HepG2 (cell line): ENCODE data around the gene SFXN2. TPM values are rescaled to one million over a fixed set of nuclear protein-coding genes. Genes with fewer than 3 reads are reported as not detected.

ENCODE experiments used
- ASH2L ChIP-seq: fragments of 300-600, 200-600 bp; sonication (generic); IDR thresholded peaks from 2 replicates; pipeline ENCODE4 v1.7.0; 2017; ENCODE audit warnings: low read depth, mild to moderate bottlenecking, moderate library complexity, mixed read lengths, low read length; ENCODE audit not compliant: insufficient read length
- ERF ChIP-seq: IDR thresholded peaks from 2 replicates; pipeline ENCODE4 v1.6.1; 2018; ENCODE audit warnings: missing biosample characterization, missing genetic modification reagents
- HNF4G ChIP-seq, 2 experiments: sonication (generic) in 1 of 2; formaldehyde crosslinking in 1 of 2; IDR thresholded peaks; 2 replicates each; pipeline versions ENCODE4 v1.4.0 to v1.6.1; 2011 to 2020; ENCODE audit warnings: borderline replicate concordance in 2 of 2, low read depth in 2 of 2, mild to moderate bottlenecking in 2 of 2, low read length in 1 of 2, missing genetic modification reagents in 1 of 2, moderate library complexity in 1 of 2
- KAT8 ChIP-seq: IDR thresholded peaks from 2 replicates; pipeline ENCODE4 v1.6.1; 2016; ENCODE audit warnings: missing genetic modification reagents, missing compliant biosample characterization
- NFKB2 ChIP-seq: sonication (generic); formaldehyde crosslinking; IDR thresholded peaks from 2 replicates; pipeline ENCODE4 v1.4.0; 2020; ENCODE audit warnings: missing genetic modification reagents, borderline replicate concordance
- PATZ1 ChIP-seq: sonication (generic); formaldehyde crosslinking; IDR thresholded peaks from 2 replicates; pipeline ENCODE4 v1.4.0; 2020; ENCODE audit warnings: missing genetic modification reagents
- RFX3 ChIP-seq: IDR thresholded peaks from 2 replicates; pipeline ENCODE4 v1.6.1; 2016; ENCODE audit warnings: missing biosample characterization, missing genetic modification reagents
- ZFX ChIP-seq: sonication (generic); formaldehyde crosslinking; IDR thresholded peaks from 2 replicates; pipeline ENCODE4 v1.4.0; 2020; ENCODE audit warnings: mild to moderate bottlenecking, low read depth, missing genetic modification reagents, moderate library complexity
- ZFYVE20 ChIP-seq: sonication (generic); formaldehyde crosslinking; IDR thresholded peaks from 2 replicates; pipeline ENCODE4 v1.8.0; 2023; ENCODE audit warnings: low read depth, mild to moderate bottlenecking, moderate library complexity, missing genetic modification reagents, borderline replicate concordance
- ZNF317 ChIP-seq: sonication (generic); formaldehyde crosslinking; IDR thresholded peaks from 2 replicates; pipeline ENCODE4 v1.5.0; 2020; ENCODE audit warnings: mild to moderate bottlenecking, missing genetic modification reagents
- ZNF34 ChIP-seq: sonication (generic); formaldehyde crosslinking; IDR thresholded peaks from 2 replicates; pipeline ENCODE4 v1.4.0; 2020; ENCODE audit warnings: mild to moderate bottlenecking, missing genetic modification reagents, borderline replicate concordance
- ZNF556 ChIP-seq: sonication (generic); formaldehyde crosslinking; IDR thresholded peaks from 2 replicates; pipeline ENCODE4 v1.4.0; 2020; ENCODE audit warnings: mild to moderate bottlenecking, missing genetic modification reagents, borderline replicate concordance
- ZNF775 ChIP-seq: sonication (generic); formaldehyde crosslinking; IDR thresholded peaks from 2 replicates; pipeline ENCODE4 v1.4.0; 2020; ENCODE audit warnings: missing genetic modification reagents, mild to moderate bottlenecking, moderate library complexity, borderline replicate concordance
- ZNF891 ChIP-seq: sonication (generic); formaldehyde crosslinking; IDR thresholded peaks from 2 replicates; pipeline ENCODE4 v1.5.0; 2020; ENCODE audit warnings: mild to moderate bottlenecking, missing genetic modification reagents
- ZSCAN29 ChIP-seq: sonication (generic); formaldehyde crosslinking; conservative IDR thresholded peaks from 2 replicates; pipeline ENCODE4 v1.4.0; 2020; ENCODE audit warnings: mild to moderate bottlenecking, missing genetic modification reagents
- polyA plus RNA-seq, 8 experiments: library from polyadenylated mRNA; depleted of rRNA in 3 of 8; stranded (reverse) in 7 of 8; unstranded in 1 of 8; fragments of >200 nt; fragmentation: Illumina TruSeq in 4 of 8; extraction: Trizol in 4 of 8; gene quantifications; 2 replicates each; pipeline versions ENCODE4 v1.2.1 to v1.2.3, GENCODE V29; 2011 to 2016; ENCODE audit warnings: low read depth in 4 of 8, missing spikeins in 1 of 8, mixed read lengths in 1 of 8; ENCODE audit not compliant: insufficient read depth in 1 of 8
- total RNA-seq, 5 experiments: library from RNA; depleted of rRNA; stranded (reverse); fragments of >200 nt; fragmentation: Illumina TruSeq; extraction: Trizol; gene quantifications; 2 replicates each; pipeline ENCODE4 v1.2.3, GENCODE V29; 2016; ENCODE audit warnings: low read depth in 1 of 5
- TF ChIP-seq, protein P1 (sequence below): sonication (generic); formaldehyde crosslinking; IDR thresholded peaks from 2 replicates; pipeline ENCODE4 v1.4.0; 2020; ENCODE audit warnings: mild to moderate bottlenecking, missing genetic modification reagents
- TF ChIP-seq, protein P2 (sequence below): sonication (generic); formaldehyde crosslinking; IDR thresholded peaks from 2 replicates; pipeline ENCODE4 v1.4.0; 2020; ENCODE audit warnings: mild to moderate bottlenecking, missing genetic modification reagents
- TF ChIP-seq, protein P3 (sequence below), 2 experiments: sonication (generic) in 1 of 2; formaldehyde crosslinking in 1 of 2; IDR thresholded peaks; 2 replicates each; pipeline versions ENCODE4 v1.4.0 to v1.6.1; 2018 to 2020; ENCODE audit warnings: missing genetic modification reagents in 2 of 2, borderline replicate concordance in 1 of 2, low read depth in 1 of 2, mild to moderate bottlenecking in 1 of 2, missing biosample characterization in 1 of 2

Gene SFXN2
- total and polyA plus RNA-seq, 2 of the 13 experiments (the other 11 are each of a cell fraction or from before 2014, with no cell fraction given) = 12.8 to 21.1 TPM

DNA sequence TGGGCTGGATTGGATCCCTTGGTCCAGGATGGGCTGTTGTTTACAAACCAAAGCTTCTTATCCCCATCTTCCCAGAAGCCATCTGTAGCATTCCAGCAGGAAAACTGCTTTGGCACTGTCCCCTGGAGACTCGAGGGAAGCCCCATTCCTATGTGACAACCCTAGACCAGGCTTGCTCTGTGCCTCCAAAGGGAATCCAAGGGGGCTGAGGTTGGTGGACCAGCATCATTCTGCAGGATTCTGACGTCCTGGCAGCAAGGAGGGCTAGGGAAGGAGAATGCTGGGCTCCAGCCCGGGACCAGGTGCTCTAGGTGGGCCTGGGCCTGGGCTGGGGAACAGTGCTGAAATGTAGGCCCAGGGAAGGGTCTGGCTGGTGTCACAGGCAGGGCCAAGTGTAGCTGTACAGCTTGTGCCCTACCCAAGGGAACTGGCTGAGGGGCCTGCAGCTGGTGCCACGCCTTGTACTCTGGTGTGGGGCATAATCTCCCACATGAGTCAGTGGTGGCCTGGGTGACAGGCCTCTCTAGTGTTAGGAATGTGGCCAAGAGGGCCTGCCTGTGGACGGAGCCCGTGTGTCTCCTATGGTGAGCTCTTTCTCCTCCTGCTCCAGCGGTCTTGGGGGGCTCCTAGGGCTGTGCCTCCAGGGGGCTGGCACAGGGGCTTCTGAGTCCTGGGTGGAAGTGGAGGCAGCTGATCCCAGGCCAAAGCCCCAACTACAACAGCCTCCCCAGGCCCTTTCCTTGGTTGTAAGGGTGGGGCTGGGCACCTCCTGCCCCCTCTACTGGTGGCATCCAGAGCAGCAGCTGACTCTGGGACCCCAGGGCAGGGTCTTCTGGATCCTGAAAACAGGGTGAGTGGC lies 45.0 kb upstream of the SFXN2 start (continued):
- TF ChIP-seq, protein P1, sequence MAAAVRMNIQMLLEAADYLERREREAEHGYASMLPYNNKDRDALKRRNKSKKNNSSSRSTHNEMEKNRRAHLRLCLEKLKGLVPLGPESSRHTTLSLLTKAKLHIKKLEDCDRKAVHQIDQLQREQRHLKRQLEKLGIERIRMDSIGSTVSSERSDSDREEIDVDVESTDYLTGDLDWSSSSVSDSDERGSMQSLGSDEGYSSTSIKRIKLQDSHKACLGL = 0 out of 2 replicates have a peak, but pooled peaks have one; percentile 33
- TF ChIP-seq, protein P2, sequence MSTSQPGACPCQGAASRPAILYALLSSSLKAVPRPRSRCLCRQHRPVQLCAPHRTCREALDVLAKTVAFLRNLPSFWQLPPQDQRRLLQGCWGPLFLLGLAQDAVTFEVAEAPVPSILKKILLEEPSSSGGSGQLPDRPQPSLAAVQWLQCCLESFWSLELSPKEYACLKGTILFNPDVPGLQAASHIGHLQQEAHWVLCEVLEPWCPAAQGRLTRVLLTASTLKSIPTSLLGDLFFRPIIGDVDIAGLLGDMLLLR (CRISPR knock-in tag) = peak; percentile 45; the same call in 1 of the 2 replicates
- no peak for TF ChIP-seq ZFYVE20
- no peak for TF ChIP-seq RFX3 (CRISPR knock-in tag)
- peak; percentile 56; the same call in 1 of the 2 replicates for TF ChIP-seq PATZ1 (CRISPR knock-in tag)
- 0 out of 2 replicates have a peak, but pooled peaks have one; percentile 44 for TF ChIP-seq ZNF891 (CRISPR knock-in tag)
- 0 out of 2 replicates have a peak, but pooled peaks have one; percentile 35 for TF ChIP-seq ZSCAN29
- TF ChIP-seq, protein P3, sequence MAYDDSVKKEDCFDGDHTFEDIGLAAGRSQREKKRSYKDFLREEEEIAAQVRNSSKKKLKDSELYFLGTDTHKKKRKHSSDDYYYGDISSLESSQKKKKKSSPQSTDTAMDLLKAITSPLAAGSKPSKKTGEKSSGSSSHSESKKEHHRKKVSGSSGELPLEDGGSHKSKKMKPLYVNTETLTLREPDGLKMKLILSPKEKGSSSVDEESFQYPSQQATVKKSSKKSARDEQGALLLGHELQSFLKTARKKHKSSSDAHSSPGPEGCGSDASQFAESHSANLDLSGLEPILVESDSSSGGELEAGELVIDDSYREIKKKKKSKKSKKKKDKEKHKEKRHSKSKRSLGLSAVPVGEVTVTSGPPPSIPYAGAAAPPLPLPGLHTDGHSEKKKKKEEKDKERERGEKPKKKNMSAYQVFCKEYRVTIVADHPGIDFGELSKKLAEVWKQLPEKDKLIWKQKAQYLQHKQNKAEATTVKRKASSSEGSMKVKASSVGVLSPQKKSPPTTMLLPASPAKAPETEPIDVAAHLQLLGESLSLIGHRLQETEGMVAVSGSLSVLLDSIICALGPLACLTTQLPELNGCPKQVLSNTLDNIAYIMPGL (CRISPR knock-in tag; IDR thresholded peaks at IDR 0.05; ENCODE audit: borderline replicate concordance in 1 of 2, low read depth in 1 of 2) = peak; percentile 38 to 77; a peak in 3 of 4 replicates
- TF ChIP-seq ZFX (CRISPR knock-in tag) = peak; percentile 86
- 0 out of 2 replicates have a peak, but pooled peaks have one; percentile 44 for TF ChIP-seq ZNF34
- TF ChIP-seq NFKB2 (CRISPR knock-in tag) = peak; percentile 59; the same call in 1 of the 2 replicates
- no peak for TF ChIP-seq HNF4G (IDR thresholded peaks at IDR 0.05; ENCODE audit: borderline replicate concordance, low read depth, low read length)
- no peak for TF ChIP-seq HNF4G (CRISPR knock-in tag; IDR thresholded peaks at IDR 0.05; ENCODE audit: borderline replicate concordance, low read depth)
- TF ChIP-seq ZNF556 (CRISPR knock-in tag) = no peak
- TF ChIP-seq KAT8 (CRISPR knock-in tag) = 0 out of 2 replicates have a peak, but pooled peaks have one; percentile 25
- 0 out of 2 replicates have a peak, but pooled peaks have one; percentile 32 for TF ChIP-seq ZNF317 (CRISPR knock-in tag)
- no peak for TF ChIP-seq ZNF775
- no peak for TF ChIP-seq ERF
- TF ChIP-seq ASH2L = peak; percentile 36
